HUES48 (cell line): ENCODE data around the gene BCDIN3D.

Experiments used
- H3K27ac ChIP-seq: one replicate; pipeline ENCODE4 v1.7.0; 2013; ENCODE audit warnings: low read depth, low read length, inconsistent platforms
- H3K27me3 ChIP-seq: 2 replicates; pipeline ENCODE4 v1.6.1; 2013; ENCODE audit warnings: mild to moderate bottlenecking, low read length; ENCODE audit not compliant: control insufficient read depth, insufficient read depth
- H3K36me3 ChIP-seq: 2 replicates; pipeline ENCODE4 v1.6.1; 2013; ENCODE audit warnings: low read length; ENCODE audit not compliant: control insufficient read depth, insufficient read depth
- H3K4me1 ChIP-seq: 2 replicates; pipeline ENCODE4 v1.6.1; 2013; ENCODE audit warnings: mild to moderate bottlenecking, low read length; ENCODE audit not compliant: control insufficient read depth, insufficient read depth
- H3K4me3 ChIP-seq: 2 replicates; pipeline ENCODE4 v1.5.1; 2013; ENCODE audit warnings: mild to moderate bottlenecking, low read depth, low read length
- H3K9ac ChIP-seq: 2 replicates; pipeline ENCODE4 v1.6.1; 2013; ENCODE audit warnings: mild to moderate bottlenecking, low read depth, low read length, moderate library complexity
- H3K9me3 ChIP-seq: 2 replicates; pipeline ENCODE4 v1.6.1; 2013; ENCODE audit warnings: low read length; ENCODE audit not compliant: control insufficient read depth, insufficient read depth

The BCDIN3D gene

GRCh38 chr12:49853671-49854070 lies 10.8 kb upstream of the BCDIN3D start:
- peaks cover 6% of the 10 kb centered on the region; the same call in 1 of the 2 replicates for H3K4me1 ChIP-seq
- no peak overlapping the region for H3K4me3 ChIP-seq
- H3K27me3 ChIP-seq: peaks cover 5% of the 10 kb centered on the region; the same call in 1 of the 2 replicates
- no peak overlapping the region for H3K9ac ChIP-seq
- no peaks in the 10 kb centered on the region for H3K36me3 ChIP-seq
- no peaks in the 10 kb centered on the region for H3K9me3 ChIP-seq
- peak overlapping the region; percentile 26 for H3K27ac ChIP-seq

GRCh38 chr12:49847161-49847560 lies 4.3 kb upstream of the BCDIN3D start:
- H3K4me1 ChIP-seq: no peaks in the 10 kb centered on the region
- no peak overlapping the region for H3K9ac ChIP-seq
- no peak overlapping the region for H3K27ac ChIP-seq
- H3K27me3 ChIP-seq: peaks cover 5% of the 10 kb centered on the region; the same call in 1 of the 2 replicates
- no peaks in the 10 kb centered on the region for H3K36me3 ChIP-seq
- H3K9me3 ChIP-seq: no peaks in the 10 kb centered on the region
- no peak overlapping the region for H3K4me3 ChIP-seq

- Histone ChIP-seq H3K9ac (no peak overlapping the region), H3K36me3 (no peaks in the 10 kb centered on the region), H3K27me3 (no peaks in the 10 kb centered on the region; the same call in 1 of the 2 replicates), H3K4me3 (no peak overlapping the region), H3K9me3 (no peaks in the 10 kb centered on the region), H3K27ac (no peak overlapping the region), H3K4me1 (peaks cover 5% of the 10 kb centered on the region; the same call in 1 of the 2 replicates)
These were observed 3.1 kb upstream of the BCDIN3D start for GRCh38 chr12:49846032-49846431.

GRCh38 chr12:49843876-49844437 lies 1.1 kb upstream of the BCDIN3D start:
- Histone ChIP-seq H3K9me3 (no peaks in the 10 kb centered on the region), H3K4me3 (no peak overlapping the region), H3K27me3 (no peaks in the 10 kb centered on the region; the same call in 1 of the 2 replicates), H3K4me1 (peaks cover 5% of the 10 kb centered on the region; the same call in 1 of the 2 replicates), H3K27ac (no peak overlapping the region), H3K36me3 (no peaks in the 10 kb centered on the region), H3K9ac (no peak overlapping the region)

- Histone ChIP-seq H3K9me3 (no peaks in the 10 kb centered on the region), H3K36me3 (no peaks in the 10 kb centered on the region), H3K27ac (peak overlapping the region; percentile 85), H3K4me1 (peaks cover 5% of the 10 kb centered on the region; the same call in 1 of the 2 replicates), H3K4me3 (peak overlapping the region; percentile 79), H3K9ac (no peak overlapping the region), H3K27me3 (no peaks in the 10 kb centered on the region)
These were observed 505 bp upstream of the BCDIN3D start for GRCh38 chr12:49843411-49843810.

DNA sequence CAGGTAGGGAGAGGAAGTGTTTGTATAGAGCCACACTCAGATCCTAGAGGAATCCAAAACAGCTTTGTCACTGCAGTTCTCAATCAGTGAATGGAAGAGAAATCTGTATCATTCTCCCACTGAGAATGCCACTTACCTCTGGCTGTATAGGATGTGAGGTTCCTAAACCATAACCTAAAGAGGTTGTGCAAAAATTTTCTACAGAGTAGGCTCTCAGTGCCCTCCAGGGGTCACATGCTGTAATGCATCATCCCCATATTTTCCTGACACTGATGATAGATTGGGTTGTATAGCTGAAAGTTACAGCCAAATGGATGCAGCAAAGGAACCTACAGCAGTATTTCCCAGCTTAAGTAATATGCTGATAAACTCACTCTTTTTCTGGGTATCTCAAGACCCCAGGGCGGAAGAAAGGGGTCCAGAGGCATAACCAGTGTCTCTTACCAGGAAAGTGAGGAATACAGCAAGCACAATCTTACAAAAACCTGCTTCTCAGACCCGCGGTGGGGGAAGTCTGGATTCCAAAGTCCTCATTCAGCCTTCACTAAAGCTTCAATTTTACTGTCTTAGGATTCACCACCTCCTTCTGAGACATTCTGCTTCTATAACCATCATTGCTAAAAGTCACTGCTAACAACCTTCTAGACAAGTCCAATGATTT lies 3.8 kb downstream of the BCDIN3D start:
- H3K9me3 ChIP-seq: no peaks in the 10 kb centered on the region
- no peaks in the 10 kb centered on the region for H3K36me3 ChIP-seq
- no peak overlapping the region for H3K27ac ChIP-seq
- no peak overlapping the region for H3K4me3 ChIP-seq
- H3K9ac ChIP-seq: no peak overlapping the region
- H3K27me3 ChIP-seq: no peaks in the 10 kb centered on the region
- H3K4me1 ChIP-seq: peaks cover 5% of the 10 kb centered on the region; the same call in 1 of the 2 replicates

DNA sequence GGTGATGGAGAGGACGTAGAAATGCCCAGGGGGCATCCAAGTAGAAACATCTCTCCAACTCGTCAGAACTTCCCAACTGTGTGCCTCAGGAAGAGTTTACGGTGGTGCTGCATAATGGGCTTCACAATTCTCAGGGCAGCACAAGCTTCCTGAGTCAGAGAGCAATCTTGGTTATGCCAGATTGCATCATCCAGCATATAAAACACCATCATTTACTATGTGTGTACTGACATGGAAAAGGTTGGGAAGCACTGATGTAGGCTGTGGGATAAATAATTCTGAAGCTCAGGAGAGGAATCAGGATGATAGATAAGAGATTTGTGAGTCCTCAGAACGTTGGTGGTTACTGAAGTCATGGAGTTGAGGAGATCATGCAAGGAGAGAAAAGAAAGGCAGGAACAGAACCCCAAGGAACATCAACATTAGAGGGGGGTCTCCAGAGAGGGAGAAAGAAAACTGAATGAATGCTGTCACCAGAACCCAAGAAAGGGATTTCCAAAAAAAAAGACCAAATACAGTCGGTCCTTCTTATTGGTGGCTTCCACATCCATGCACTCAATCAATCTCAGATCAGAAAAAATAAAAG lies 10.0 kb downstream of the BCDIN3D start:
- no peak overlapping the region for H3K27ac ChIP-seq
- no peak overlapping the region for H3K9ac ChIP-seq
- H3K9me3 ChIP-seq: no peaks in the 10 kb centered on the region
- no peaks in the 10 kb centered on the region for H3K36me3 ChIP-seq
- H3K27me3 ChIP-seq: no peaks in the 10 kb centered on the region
- no peak overlapping the region for H3K4me3 ChIP-seq
- H3K4me1 ChIP-seq: peaks cover 7% of the 10 kb centered on the region

GRCh38 chr12:49831717-49832116 lies 11.2 kb downstream of the BCDIN3D start:
- no peaks in the 10 kb centered on the region for H3K36me3 ChIP-seq
- no peaks in the 10 kb centered on the region for H3K27me3 ChIP-seq
- no peaks in the 10 kb centered on the region for H3K9me3 ChIP-seq
- no peak overlapping the region for H3K4me3 ChIP-seq
- no peak overlapping the region for H3K27ac ChIP-seq
- peaks cover 13% of the 10 kb centered on the region for H3K4me1 ChIP-seq
- H3K9ac ChIP-seq: no peak overlapping the region

GRCh38 chr12:49828133-49829091 lies 14.5 kb downstream of the BCDIN3D start, which contains the start of gene NCKAP5L:
Gene NCKAP5L, minus strand, starts transcription at chr12:49828413. Its CDS starts 24,369 bp downstream, at chr12:49804044.
- Histone ChIP-seq H3K9me3 (no peaks in the 10 kb centered on the region), H3K27ac (peak within 1 kb of the TSS; percentile 93), H3K4me1 (peaks cover 35% of the 10 kb centered on the region), H3K4me3 (peak within 1 kb of the TSS; percentile 90), H3K9ac (peak within 1 kb of the TSS; percentile 70), H3K36me3 (no peaks in the 10 kb centered on the region), H3K27me3 (no peaks in the 10 kb centered on the region)

DNA sequence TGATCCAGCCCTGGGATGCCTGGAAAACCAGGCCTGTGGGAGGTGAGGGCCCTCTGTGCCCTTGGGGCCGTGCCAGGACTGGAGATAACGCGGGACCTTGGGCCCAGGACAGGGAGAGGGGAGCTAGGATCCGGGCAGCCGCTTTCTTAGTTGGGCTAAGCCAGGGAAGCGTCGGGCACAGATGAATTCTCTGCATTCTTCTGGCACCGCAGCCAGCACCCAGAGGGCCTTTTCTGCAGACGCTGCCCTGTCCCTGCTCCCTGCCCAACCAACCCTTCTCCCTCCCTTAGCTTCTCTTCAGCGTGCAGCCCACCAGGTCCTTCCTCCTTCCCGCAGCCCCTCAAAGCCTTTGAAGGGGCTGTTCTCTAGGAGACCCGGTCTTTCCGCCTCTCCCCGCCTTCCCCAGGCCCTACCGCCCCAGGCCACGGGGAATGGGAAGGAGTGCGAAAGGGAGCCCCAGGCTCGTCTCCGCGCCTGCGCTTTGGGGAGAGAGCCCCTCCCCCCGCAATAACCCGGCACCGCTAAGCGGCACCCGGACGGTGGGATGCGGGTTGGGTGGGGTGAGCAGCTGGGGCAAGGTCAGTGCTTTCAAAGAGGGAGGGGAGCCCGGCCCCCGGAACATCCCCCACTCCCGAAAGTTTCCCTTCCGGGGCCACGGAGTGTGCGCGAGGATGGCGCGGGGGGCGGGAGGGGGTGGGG lies 15.4 kb downstream of the BCDIN3D start:
- Histone ChIP-seq H3K27me3 (no peaks in the 10 kb centered on the region), H3K27ac (peak overlapping the region; percentile 93), H3K9ac (peak overlapping the region; percentile 56), H3K4me3 (peak overlapping the region; percentile 90), H3K4me1 (peaks cover 35% of the 10 kb centered on the region), H3K36me3 (no peaks in the 10 kb centered on the region; the same call in 1 of the 2 replicates), H3K9me3 (no peaks in the 10 kb centered on the region)
